GM18517 (cell line): Measurements from ENCODE around the gene CD48.

Experiments used
- ATAC-seq: cut with Tn5 transposase; IDR thresholded peaks from one replicate; pipeline ENCODE4 v1.9.1; 2021; ENCODE audit warnings: mild to moderate bottlenecking, moderate library complexity; ENCODE audit not compliant: unreplicated experiment

CD48 gene

GRCh38 chr1:160711602-160712311 is at the start of gene CD48:
Gene CD48 (minus strand): TSS chr1:160711822. CDS start chr1:160711763, 59 bp downstream.
- ATAC-seq, result no peak

- no peak for ATAC-seq
Observed at GRCh38 chr1:160761046-160761445, 49.4 kb upstream of the CD48 start.

- ATAC-seq, result no peak
Observed at GRCh38 chr1:160759740-160760139, 48.1 kb upstream of the CD48 start.

GRCh38 chr1:160758521-160758920 is 46.9 kb upstream of the CD48 start:
- ATAC-seq, result no peak

GRCh38 chr1:160756849-160757201 is 45.2 kb upstream of the CD48 start:
- ATAC-seq, result no peak

GRCh38 chr1:160755911-160756848 is 44.6 kb upstream of the CD48 start:
- no peak for ATAC-seq

GRCh38 chr1:160755461-160755860 is 43.8 kb upstream of the CD48 start:
- no peak for ATAC-seq

GRCh38 chr1:160753594-160753993 is 42.0 kb upstream of the CD48 start:
- no peak for ATAC-seq

- ATAC-seq, result no peak
Observed at GRCh38 chr1:160752924-160753323, 41.3 kb upstream of the CD48 start.

- no peak for ATAC-seq
Observed at GRCh38 chr1:160752406-160752805, 40.8 kb upstream of the CD48 start.

- ATAC-seq, result no peak
Observed at GRCh38 chr1:160750608-160751007, 39.0 kb upstream of the CD48 start.

GRCh38 chr1:160748878-160749269 is 37.3 kb upstream of the CD48 start:
- ATAC-seq, result no peak

GRCh38 chr1:160748181-160748877 is 36.7 kb upstream of the CD48 start:
- ATAC-seq, result no peak

GRCh38 chr1:160747717-160748116 is 36.1 kb upstream of the CD48 start:
- no peak for ATAC-seq

GRCh38 chr1:160746836-160747500 is 35.3 kb upstream of the CD48 start:
- ATAC-seq, result no peak

- ATAC-seq, result no peak
Observed at GRCh38 chr1:160745551-160745950, 33.9 kb upstream of the CD48 start.

GRCh38 chr1:160744852-160745520 is 33.4 kb upstream of the CD48 start:
- ATAC-seq, result no peak

- ATAC-seq, result no peak
Observed at GRCh38 chr1:160744199-160744851, 32.7 kb upstream of the CD48 start.

- no peak for ATAC-seq
Observed at GRCh38 chr1:160743266-160743665, 31.6 kb upstream of the CD48 start.
